HepG2 (cell line): ENCODE data around the gene RIPOR3. TPM values are rescaled to one million over a fixed set of nuclear protein-coding genes. Genes with fewer than 3 reads are reported as not detected.

Experiments
- BHLHE40 ChIP-seq: IDR thresholded peaks from 2 replicates; pipeline ENCODE4 v1.6.1; 2011; ENCODE audit warnings: low read length, improper control_type of control experiment
- DZIP1 ChIP-seq: sonication (generic); formaldehyde crosslinking; IDR thresholded peaks from 2 replicates; pipeline ENCODE4 v1.5.0; 2020; ENCODE audit warnings: mild to moderate bottlenecking, missing genetic modification reagents
- FLYWCH1 ChIP-seq: sonication (generic); formaldehyde crosslinking; IDR thresholded peaks from 2 replicates; pipeline ENCODE4 v1.8.1; 2023; ENCODE audit warnings: mild to moderate bottlenecking, missing genetic modification reagents
- HMG20A ChIP-seq: IDR thresholded peaks from 2 replicates; pipeline ENCODE4 v1.6.1; 2016; ENCODE audit warnings: borderline replicate concordance
- JARID2 ChIP-seq: sonication (generic); formaldehyde crosslinking; IDR thresholded peaks from 2 replicates; pipeline ENCODE4 v1.8.1; 2023; ENCODE audit warnings: missing genetic modification reagents, inconsistent platforms; ENCODE audit not compliant: insufficient replicate concordance
- KDM5B ChIP-seq: sonication (generic); formaldehyde crosslinking; IDR thresholded peaks from 2 replicates; pipeline ENCODE4 v1.4.0; 2020; ENCODE audit warnings: missing genetic modification reagents, mild to moderate bottlenecking, borderline replicate concordance
- MAFG ChIP-seq: sonication (generic); formaldehyde crosslinking; IDR thresholded peaks from 2 replicates; pipeline ENCODE4 v1.5.1; 2020; ENCODE audit warnings: mild to moderate bottlenecking, missing genetic modification reagents
- PAF1 ChIP-seq: IDR thresholded peaks from 2 replicates; pipeline ENCODE4 v1.6.1; 2016; ENCODE audit warnings: missing genetic modification reagents, missing compliant biosample characterization
- PCBP2 ChIP-seq: fragments of 200-400 bp; formaldehyde crosslinking; optimal IDR thresholded peaks from 2 replicates; pipeline ENCODE3; 2018; ENCODE audit warnings: low read length, low read depth; ENCODE audit not compliant: poor library complexity, severe bottlenecking
- PHF21A ChIP-seq: sonication (generic); formaldehyde crosslinking; IDR thresholded peaks from 2 replicates; pipeline ENCODE4 v1.5.0; 2020; ENCODE audit warnings: mild to moderate bottlenecking, missing genetic modification reagents
- ZNF512 ChIP-seq: sonication (generic); formaldehyde crosslinking; IDR thresholded peaks from 2 replicates; pipeline ENCODE4 v1.4.0; 2020; ENCODE audit warnings: mild to moderate bottlenecking, missing genetic modification reagents
- polyA plus RNA-seq, 8 experiments: library from polyadenylated mRNA; depleted of rRNA in 3 of 8; stranded (reverse) in 7 of 8; unstranded in 1 of 8; fragments of >200 nt; fragmentation: Illumina TruSeq in 4 of 8; extraction: Trizol in 4 of 8; gene quantifications; 2 replicates each; pipeline versions ENCODE4 v1.2.1 to v1.2.3, GENCODE V29; 2011 to 2016; ENCODE audit warnings: low read depth in 4 of 8, missing spikeins in 1 of 8, mixed read lengths in 1 of 8; ENCODE audit not compliant: insufficient read depth in 1 of 8
- total RNA-seq, 5 experiments: library from RNA; depleted of rRNA; stranded (reverse); fragments of >200 nt; fragmentation: Illumina TruSeq; extraction: Trizol; gene quantifications; 2 replicates each; pipeline ENCODE4 v1.2.3, GENCODE V29; 2016; ENCODE audit warnings: low read depth in 1 of 5
- TF ChIP-seq, protein P1 (sequence below): sonication (generic); formaldehyde crosslinking; IDR thresholded peaks from 2 replicates; pipeline ENCODE4 v1.4.0; 2020; ENCODE audit warnings: missing genetic modification reagents, mild to moderate bottlenecking, borderline replicate concordance
- TF ChIP-seq, protein P2 (sequence below): sonication (generic); formaldehyde crosslinking; IDR thresholded peaks from 2 replicates; pipeline ENCODE4 v1.5.0; 2020; ENCODE audit warnings: missing genetic modification reagents, mild to moderate bottlenecking, borderline replicate concordance
- TF ChIP-seq, protein P3 (sequence below): sonication (generic); formaldehyde crosslinking; conservative IDR thresholded peaks from 2 replicates; pipeline ENCODE4 v1.8.0; 2022; ENCODE audit warnings: mild to moderate bottlenecking, moderate library complexity, missing genetic modification reagents
- TF ChIP-seq, protein P4 (sequence below): sonication (generic); formaldehyde crosslinking; conservative IDR thresholded peaks from 2 replicates; pipeline ENCODE4 v1.4.0; 2020; ENCODE audit warnings: missing genetic modification reagents

Gene RIPOR3
- total and polyA plus RNA-seq, 2 of the 13 experiments (the other 11 are each of a cell fraction or from before 2014, with no cell fraction given), result 0.18 TPM; not detected in 1

DNA sequence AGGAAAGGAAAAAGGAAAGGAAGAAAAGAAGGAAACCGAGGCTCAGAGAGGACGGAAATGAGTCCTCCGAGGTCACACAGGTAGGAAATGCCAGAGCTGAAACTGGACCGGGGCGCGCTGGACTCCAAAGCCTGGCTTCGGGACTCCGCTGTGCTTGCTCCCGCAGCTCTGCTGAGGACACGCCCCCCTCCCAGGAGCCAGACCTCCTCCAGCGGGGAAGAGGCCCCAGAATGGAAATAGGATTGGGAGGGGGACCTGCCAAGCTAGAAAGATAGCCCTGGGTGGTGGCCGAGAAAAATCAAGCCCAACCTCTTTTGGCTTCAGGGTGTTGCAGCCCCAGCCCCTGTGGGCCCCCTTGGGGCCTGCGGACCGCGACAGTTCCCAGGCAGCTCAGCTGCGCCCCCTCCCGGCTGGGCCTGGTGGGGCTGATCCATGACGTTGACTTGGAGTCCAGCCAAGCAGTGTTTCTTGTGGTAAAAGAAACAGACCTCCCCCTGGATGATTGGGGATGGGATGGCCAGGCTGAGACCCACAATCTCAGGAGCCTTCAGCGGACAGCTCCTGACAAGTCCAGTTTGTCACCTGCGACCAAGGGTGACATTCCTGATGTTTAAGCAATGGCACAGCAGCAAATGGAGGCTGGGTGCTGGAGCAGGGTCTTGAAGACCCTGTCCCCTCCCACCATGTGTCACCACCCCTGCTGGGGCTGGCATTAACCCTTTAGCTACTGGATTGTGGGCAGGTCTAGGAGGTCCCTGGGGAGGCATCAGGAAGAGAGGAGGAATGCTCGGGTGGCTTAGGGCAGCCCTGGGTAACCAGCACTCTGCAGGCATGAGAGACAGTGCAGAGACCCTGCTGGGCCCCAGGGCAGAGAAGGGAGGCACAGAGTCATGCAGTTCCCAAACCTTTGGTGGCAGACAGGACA lies 55.4 kb downstream of the RIPOR3 start (continued):
- TF ChIP-seq PAF1 (no peak), MAFG (CRISPR knock-in tag) (no peak), PHF21A (CRISPR knock-in tag) (peak; percentile 64; the same call in 1 of the 2 replicates), KDM5B (CRISPR knock-in tag) (peak; percentile 68; the same call in 1 of the 2 replicates), FLYWCH1 (CRISPR knock-in tag) (no peak), DZIP1 (CRISPR knock-in tag) (no peak), PCBP2 (no peak), HMG20A (CRISPR knock-in tag) (no peak), JARID2 (CRISPR knock-in tag) (peak; percentile 10), ZNF512 (CRISPR knock-in tag) (no peak), BHLHE40 (peak; percentile 35)
- TF ChIP-seq, protein P1, sequence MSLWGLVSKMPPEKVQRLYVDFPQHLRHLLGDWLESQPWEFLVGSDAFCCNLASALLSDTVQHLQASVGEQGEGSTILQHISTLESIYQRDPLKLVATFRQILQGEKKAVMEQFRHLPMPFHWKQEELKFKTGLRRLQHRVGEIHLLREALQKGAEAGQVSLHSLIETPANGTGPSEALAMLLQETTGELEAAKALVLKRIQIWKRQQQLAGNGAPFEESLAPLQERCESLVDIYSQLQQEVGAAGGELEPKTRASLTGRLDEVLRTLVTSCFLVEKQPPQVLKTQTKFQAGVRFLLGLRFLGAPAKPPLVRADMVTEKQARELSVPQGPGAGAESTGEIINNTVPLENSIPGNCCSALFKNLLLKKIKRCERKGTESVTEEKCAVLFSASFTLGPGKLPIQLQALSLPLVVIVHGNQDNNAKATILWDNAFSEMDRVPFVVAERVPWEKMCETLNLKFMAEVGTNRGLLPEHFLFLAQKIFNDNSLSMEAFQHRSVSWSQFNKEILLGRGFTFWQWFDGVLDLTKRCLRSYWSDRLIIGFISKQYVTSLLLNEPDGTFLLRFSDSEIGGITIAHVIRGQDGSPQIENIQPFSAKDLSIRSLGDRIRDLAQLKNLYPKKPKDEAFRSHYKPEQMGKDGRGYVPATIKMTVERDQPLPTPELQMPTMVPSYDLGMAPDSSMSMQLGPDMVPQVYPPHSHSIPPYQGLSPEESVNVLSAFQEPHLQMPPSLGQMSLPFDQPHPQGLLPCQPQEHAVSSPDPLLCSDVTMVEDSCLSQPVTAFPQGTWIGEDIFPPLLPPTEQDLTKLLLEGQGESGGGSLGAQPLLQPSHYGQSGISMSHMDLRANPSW (CRISPR knock-in tag), result no peak
- TF ChIP-seq, protein P2, sequence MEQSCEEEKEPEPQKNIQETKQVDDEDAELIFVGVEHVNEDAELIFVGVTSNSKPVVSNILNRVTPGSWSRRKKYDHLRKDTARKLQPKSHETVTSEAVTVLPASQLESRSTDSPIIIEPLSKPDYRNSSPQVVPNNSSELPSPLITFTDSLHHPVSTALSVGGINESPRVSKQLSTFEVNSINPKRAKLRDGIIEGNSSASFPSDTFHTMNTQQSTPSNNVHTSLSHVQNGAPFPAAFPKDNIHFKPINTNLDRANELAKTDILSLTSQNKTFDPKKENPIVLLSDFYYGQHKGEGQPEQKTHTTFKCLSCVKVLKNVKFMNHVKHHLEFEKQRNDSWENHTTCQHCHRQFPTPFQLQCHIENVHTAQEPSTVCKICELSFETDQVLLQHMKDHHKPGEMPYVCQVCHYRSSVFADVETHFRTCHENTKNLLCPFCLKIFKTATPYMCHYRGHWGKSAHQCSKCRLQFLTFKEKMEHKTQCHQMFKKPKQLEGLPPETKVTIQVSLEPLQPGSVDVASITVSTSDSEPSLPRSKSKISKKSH, result 0 out of 2 replicates have a peak, but pooled peaks have one; percentile 48
- TF ChIP-seq, protein P3, sequence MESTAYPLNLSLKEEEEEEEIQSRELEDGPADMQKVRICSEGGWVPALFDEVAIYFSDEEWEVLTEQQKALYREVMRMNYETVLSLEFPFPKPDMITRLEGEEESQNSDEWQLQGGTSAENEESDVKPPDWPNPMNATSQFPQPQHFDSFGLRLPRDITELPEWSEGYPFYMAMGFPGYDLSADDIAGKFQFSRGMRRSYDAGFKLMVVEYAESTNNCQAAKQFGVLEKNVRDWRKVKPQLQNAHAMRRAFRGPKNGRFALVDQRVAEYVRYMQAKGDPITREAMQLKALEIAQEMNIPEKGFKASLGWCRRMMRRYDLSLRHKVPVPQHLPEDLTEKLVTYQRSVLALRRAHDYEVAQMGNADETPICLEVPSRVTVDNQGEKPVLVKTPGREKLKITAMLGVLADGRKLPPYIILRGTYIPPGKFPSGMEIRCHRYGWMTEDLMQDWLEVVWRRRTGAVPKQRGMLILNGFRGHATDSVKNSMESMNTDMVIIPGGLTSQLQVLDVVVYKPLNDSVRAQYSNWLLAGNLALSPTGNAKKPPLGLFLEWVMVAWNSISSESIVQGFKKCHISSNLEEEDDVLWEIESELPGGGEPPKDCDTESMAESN, result no peak; the same call in none of the 2 replicates
- TF ChIP-seq, protein P4, sequence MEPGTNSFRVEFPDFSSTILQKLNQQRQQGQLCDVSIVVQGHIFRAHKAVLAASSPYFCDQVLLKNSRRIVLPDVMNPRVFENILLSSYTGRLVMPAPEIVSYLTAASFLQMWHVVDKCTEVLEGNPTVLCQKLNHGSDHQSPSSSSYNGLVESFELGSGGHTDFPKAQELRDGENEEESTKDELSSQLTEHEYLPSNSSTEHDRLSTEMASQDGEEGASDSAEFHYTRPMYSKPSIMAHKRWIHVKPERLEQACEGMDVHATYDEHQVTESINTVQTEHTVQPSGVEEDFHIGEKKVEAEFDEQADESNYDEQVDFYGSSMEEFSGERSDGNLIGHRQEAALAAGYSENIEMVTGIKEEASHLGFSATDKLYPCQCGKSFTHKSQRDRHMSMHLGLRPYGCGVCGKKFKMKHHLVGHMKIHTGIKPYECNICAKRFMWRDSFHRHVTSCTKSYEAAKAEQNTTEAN (CRISPR knock-in tag), result no peak
